Neural crest cell (in vitro differentiated cells): Measurements from ENCODE around the gene FBXW8. TPM values are rescaled to one million over a fixed set of nuclear protein-coding genes. Genes with fewer than 3 reads are reported as not detected.

Source experiments
- DNase-seq: peaks from one replicate; pipeline ENCODE4 v3.0.0; 2021; ENCODE audit warnings: low read depth, mixed read lengths, low spot score
- H3K27ac Mint-ChIP-seq: one replicate; pipeline ENCODE4 v1.8.0; 2021; ENCODE audit warnings: mild to moderate bottlenecking, mixed read lengths; ENCODE audit not compliant: unreplicated experiment
- H3K27me3 Mint-ChIP-seq: 2 replicates; pipeline ENCODE4 v1.8.0; 2021; ENCODE audit warnings: low read depth, mild to moderate bottlenecking, mixed read lengths
- H3K36me3 Mint-ChIP-seq: 2 replicates; pipeline ENCODE4 v1.8.0; 2021; ENCODE audit warnings: low read depth, mild to moderate bottlenecking, mixed read lengths
- H3K4me1 Mint-ChIP-seq: 2 replicates; pipeline ENCODE4 v1.8.0; 2021; ENCODE audit warnings: mixed read lengths
- H3K4me3 Mint-ChIP-seq: one replicate; pipeline ENCODE4 v1.8.0; 2021; ENCODE audit warnings: mild to moderate bottlenecking, mixed read lengths
- H3K9me3 Mint-ChIP-seq: 2 replicates; pipeline ENCODE4 v1.8.0; 2021; ENCODE audit warnings: mixed read lengths
- CTCF ChIP-seq: fragments of 200-600 bp; sonication (generic); conservative IDR thresholded peaks from 2 replicates; pipeline ENCODE4 v1.5.0; 2021; ENCODE audit warnings: antibody characterized with exemption, mild to moderate bottlenecking
- total RNA-seq: library from RNA; stranded (reverse); gene quantifications from 2 replicates; pipeline ENCODE4 v1.2.1, GENCODE V29; 2021

The FBXW8 gene
- total RNA-seq, 1 donor from 2014 or later: 34.8 TPM

- no peaks in the 10 kb centered on the region for H3K9me3 Mint-ChIP-seq
- H3K4me3 Mint-ChIP-seq: no peak overlapping the region
- H3K36me3 Mint-ChIP-seq: no peaks in the 10 kb centered on the region
- no peak overlapping the region for H3K27ac Mint-ChIP-seq
- no peak for TF ChIP-seq CTCF
- H3K4me1 Mint-ChIP-seq: no peaks in the 10 kb centered on the region
- DNase-seq: no peak
- peaks cover 41% of the 10 kb centered on the region for H3K27me3 Mint-ChIP-seq
Observed at GRCh38 chr12:116896411-116896924, 14.3 kb upstream of the FBXW8 start.

GRCh38 chr12:116897476-116897875 lies 13.3 kb upstream of the FBXW8 start:
- H3K36me3 Mint-ChIP-seq: no peaks in the 10 kb centered on the region
- H3K27ac Mint-ChIP-seq: no peak overlapping the region
- H3K27me3 Mint-ChIP-seq: peaks cover 47% of the 10 kb centered on the region
- no peak overlapping the region for H3K4me3 Mint-ChIP-seq
- no peaks in the 10 kb centered on the region for H3K9me3 Mint-ChIP-seq
- H3K4me1 Mint-ChIP-seq: no peaks in the 10 kb centered on the region
- DNase-seq: no peak
- no peak for TF ChIP-seq CTCF

- no peak for TF ChIP-seq CTCF
- Mint-ChIP-seq H3K9me3 (no peaks in the 10 kb centered on the region), H3K27ac (no peak overlapping the region), H3K36me3 (no peaks in the 10 kb centered on the region), H3K4me3 (no peak overlapping the region), H3K27me3 (peaks cover 50% of the 10 kb centered on the region), H3K4me1 (no peaks in the 10 kb centered on the region)
- no peak for DNase-seq
Observed at GRCh38 chr12:116898669-116899068, 12.1 kb upstream of the FBXW8 start.

GRCh38 chr12:116901612-116902011 lies 9.1 kb upstream of the FBXW8 start:
- Mint-ChIP-seq H3K4me1 (no peaks in the 10 kb centered on the region), H3K4me3 (no peak overlapping the region), H3K27ac (no peak overlapping the region), H3K27me3 (peaks cover 53% of the 10 kb centered on the region), H3K36me3 (no peaks in the 10 kb centered on the region), H3K9me3 (no peaks in the 10 kb centered on the region)
- no peak for TF ChIP-seq CTCF
- DNase-seq: no peak

GRCh38 chr12:116903818-116904217 lies 6.9 kb upstream of the FBXW8 start:
- Mint-ChIP-seq H3K4me3 (no peak overlapping the region), H3K27ac (no peak overlapping the region), H3K4me1 (no peaks in the 10 kb centered on the region), H3K36me3 (no peaks in the 10 kb centered on the region), H3K27me3 (peaks cover 53% of the 10 kb centered on the region), H3K9me3 (no peaks in the 10 kb centered on the region)
- TF ChIP-seq CTCF: no peak
- no peak for DNase-seq

- H3K9me3 Mint-ChIP-seq: peaks cover 3% of the 10 kb centered on the region
- H3K4me1 Mint-ChIP-seq: peaks cover 5% of the 10 kb centered on the region
- no peak overlapping the region for H3K27ac Mint-ChIP-seq
- TF ChIP-seq CTCF: no peak
- DNase-seq: no peak
- peaks cover 34% of the 10 kb centered on the region for H3K27me3 Mint-ChIP-seq
- H3K36me3 Mint-ChIP-seq: no peaks in the 10 kb centered on the region
- no peak overlapping the region for H3K4me3 Mint-ChIP-seq
Observed at GRCh38 chr12:116906285-116906684, 4.5 kb upstream of the FBXW8 start.
